Measurements from ENCODE around the gene SHOC2.
A peak's percentile ranks its signal among the peaks of the same experiment; 100 is the strongest.

Gene SHOC2

GRCh38 chr10:110919349-110919931, at the start of gene SHOC2:
SHOC2 (plus strand) TSS chr10:110919604; CDS start chr10:110964359, 44,755 bp downstream.
- H3K36me3 ChIP-seq (ENCODE audit: control insufficient read depth in 1 of 2, insufficient read depth in 2 of 2, low read length in 2 of 2): peaks cover 0 to 6% of the 10 kb centered on the region in 2 donors
- peaks cover 16 to 30% of the 10 kb centered on the region in 2 donors for H3K4me1 ChIP-seq (ENCODE audit: control insufficient read depth in 1 of 2, insufficient read depth in 2 of 2, low read length in 2 of 2)
- H3K27ac ChIP-seq (ENCODE audit: low read length): peak within 1 kb of the TSS; percentile 98
- H3K4me3 ChIP-seq (ENCODE audit: low read depth in 1 of 2, low read length in 2 of 2): peak within 1 kb of the TSS; percentile 80 to 97
- no peaks in the 10 kb centered on the region for H3K27me3 ChIP-seq (ENCODE audit: low read depth, low read length)
- H3K9me3 ChIP-seq (ENCODE audit: control insufficient read depth in 1 of 2, low read length in 2 of 2): no peaks in the 10 kb centered on the region

GRCh38 chr10:110870823-110871297, 48.5 kb upstream of the SHOC2 start:
- Histone ChIP-seq H3K4me3 (ENCODE audit: low read depth in 1 of 2, low read length in 2 of 2) (peak overlapping the region; percentile 71 to 94), H3K36me3 (ENCODE audit: control insufficient read depth in 1 of 2, insufficient read depth in 2 of 2, low read length in 2 of 2) (no peaks in the 10 kb centered on the region), H3K27ac (ENCODE audit: low read length) (peak overlapping the region; percentile 97), H3K9me3 (ENCODE audit: control insufficient read depth in 1 of 2, low read length in 2 of 2) (no peaks in the 10 kb centered on the region), H3K27me3 (ENCODE audit: low read depth, low read length) (no peaks in the 10 kb centered on the region), H3K4me1 (ENCODE audit: control insufficient read depth in 1 of 2, insufficient read depth in 2 of 2, low read length in 2 of 2) (peaks cover 17 to 24% of the 10 kb centered on the region in 2 donors)

GRCh38 chr10:110871298-110872084, 47.9 kb upstream of the SHOC2 start, which contains the start of gene PDCD4:
PDCD4 (plus strand) TSS chr10:110871928; CDS start chr10:110876028, 4,100 bp downstream.
- Histone ChIP-seq H3K4me1 (ENCODE audit: control insufficient read depth in 1 of 2, insufficient read depth in 2 of 2, low read length in 2 of 2) (peaks cover 10 to 24% of the 10 kb centered on the region in 2 donors), H3K27me3 (ENCODE audit: low read depth, low read length) (no peaks in the 10 kb centered on the region), H3K36me3 (ENCODE audit: control insufficient read depth in 1 of 2, insufficient read depth in 2 of 2, low read length in 2 of 2) (no peaks in the 10 kb centered on the region)

GRCh38 chr10:110872145-110872983, 47.0 kb upstream of the SHOC2 start:
- Histone ChIP-seq H3K4me3 (ENCODE audit: low read depth in 1 of 2, low read length in 2 of 2) (peak overlapping the region; percentile 71 to 94), H3K27ac (ENCODE audit: low read length) (peak overlapping the region; percentile 97), H3K4me1 (ENCODE audit: control insufficient read depth in 1 of 2, insufficient read depth in 2 of 2, low read length in 2 of 2) (peaks cover 7 to 24% of the 10 kb centered on the region in 2 donors), H3K9me3 (ENCODE audit: control insufficient read depth in 1 of 2, low read length in 2 of 2) (no peaks in the 10 kb centered on the region), H3K36me3 (ENCODE audit: control insufficient read depth in 1 of 2, insufficient read depth in 2 of 2, low read length in 2 of 2) (peaks cover 0 to 4% of the 10 kb centered on the region in 2 donors), H3K27me3 (ENCODE audit: low read depth, low read length) (no peaks in the 10 kb centered on the region)

More at GRCh38 chr10:110871298-110872084, 47.9 kb upstream of the SHOC2 start, which contains the start of gene PDCD4:
- H3K9me3 ChIP-seq (ENCODE audit: control insufficient read depth in 1 of 2, low read length in 2 of 2): no peaks in the 10 kb centered on the region
- peak within 1 kb of the TSS; percentile 71 to 94 for H3K4me3 ChIP-seq (ENCODE audit: low read depth in 1 of 2, low read length in 2 of 2)
- H3K27ac ChIP-seq (ENCODE audit: low read length): peak within 1 kb of the TSS; percentile 97

- Histone ChIP-seq H3K4me1 (ENCODE audit: control insufficient read depth in 1 of 2, insufficient read depth in 2 of 2, low read length in 2 of 2) (peaks cover 7 to 24% of the 10 kb centered on the region in 2 donors), H3K27me3 (ENCODE audit: low read depth, low read length) (no peaks in the 10 kb centered on the region), H3K27ac (ENCODE audit: low read length) (peak overlapping the region; percentile 97), H3K9me3 (ENCODE audit: control insufficient read depth in 1 of 2, low read length in 2 of 2) (no peaks in the 10 kb centered on the region), H3K36me3 (ENCODE audit: control insufficient read depth in 1 of 2, insufficient read depth in 2 of 2, low read length in 2 of 2) (peaks cover 4 to 7% of the 10 kb centered on the region in 2 donors), H3K4me3 (ENCODE audit: low read depth in 1 of 2, low read length in 2 of 2) (peak overlapping the region; percentile 71 to 94)
These were observed 46.1 kb upstream of the SHOC2 start for GRCh38 chr10:110872984-110873923.

- Histone ChIP-seq H3K4me1 (ENCODE audit: control insufficient read depth in 1 of 2, insufficient read depth in 2 of 2, low read length in 2 of 2) (peaks cover 7 to 24% of the 10 kb centered on the region in 2 donors), H3K27me3 (ENCODE audit: low read depth, low read length) (no peaks in the 10 kb centered on the region), H3K27ac (ENCODE audit: low read length) (peak overlapping the region; percentile 97), H3K4me3 (ENCODE audit: low read depth in 1 of 2, low read length in 2 of 2) (peak overlapping the region; percentile 71 to 94), H3K9me3 (ENCODE audit: control insufficient read depth in 1 of 2, low read length in 2 of 2) (no peaks in the 10 kb centered on the region), H3K36me3 (ENCODE audit: control insufficient read depth in 1 of 2, insufficient read depth in 2 of 2, low read length in 2 of 2) (peaks cover 4 to 12% of the 10 kb centered on the region in 2 donors)
These were observed 45.5 kb upstream of the SHOC2 start for GRCh38 chr10:110873951-110874350.

GRCh38 chr10:110876000-110876399, 43.4 kb upstream of the SHOC2 start:
- H3K27me3 ChIP-seq (ENCODE audit: low read depth, low read length): no peaks in the 10 kb centered on the region
- H3K4me1 ChIP-seq (ENCODE audit: control insufficient read depth in 1 of 2, insufficient read depth in 2 of 2, low read length in 2 of 2): peaks cover 6 to 19% of the 10 kb centered on the region in 2 donors
- H3K36me3 ChIP-seq (ENCODE audit: control insufficient read depth in 1 of 2, insufficient read depth in 2 of 2, low read length in 2 of 2): peaks cover 4 to 19% of the 10 kb centered on the region in 2 donors
- no peaks in the 10 kb centered on the region for H3K9me3 ChIP-seq (ENCODE audit: control insufficient read depth in 1 of 2, low read length in 2 of 2)
- no peak overlapping the region for H3K4me3 ChIP-seq (ENCODE audit: low read depth in 1 of 2, low read length in 2 of 2)
- H3K27ac ChIP-seq (ENCODE audit: low read length): no peak overlapping the region

- Histone ChIP-seq H3K27ac (ENCODE audit: low read length) (no peak overlapping the region), H3K9me3 (ENCODE audit: control insufficient read depth in 1 of 2, low read length in 2 of 2) (no peaks in the 10 kb centered on the region), H3K4me3 (ENCODE audit: low read depth in 1 of 2, low read length in 2 of 2) (no peak overlapping the region), H3K27me3 (ENCODE audit: low read depth, low read length) (no peaks in the 10 kb centered on the region), H3K4me1 (ENCODE audit: control insufficient read depth in 1 of 2, insufficient read depth in 2 of 2, low read length in 2 of 2) (peaks cover 4 to 17% of the 10 kb centered on the region in 2 donors), H3K36me3 (ENCODE audit: control insufficient read depth in 1 of 2, insufficient read depth in 2 of 2, low read length in 2 of 2) (peaks cover 4 to 19% of the 10 kb centered on the region in 2 donors)
These were observed 42.6 kb upstream of the SHOC2 start for GRCh38 chr10:110876788-110877187.

GRCh38 chr10:110880012-110880411, 39.4 kb upstream of the SHOC2 start:
- H3K27ac ChIP-seq (ENCODE audit: low read length): no peak overlapping the region
- H3K9me3 ChIP-seq (ENCODE audit: control insufficient read depth in 1 of 2, low read length in 2 of 2): no peaks in the 10 kb centered on the region
- peaks cover 0 to 24% of the 10 kb centered on the region in 2 donors for H3K4me1 ChIP-seq (ENCODE audit: control insufficient read depth in 1 of 2, insufficient read depth in 2 of 2, low read length in 2 of 2)
- no peaks in the 10 kb centered on the region for H3K27me3 ChIP-seq (ENCODE audit: low read depth, low read length)
- peaks cover 7 to 36% of the 10 kb centered on the region in 2 donors for H3K36me3 ChIP-seq (ENCODE audit: control insufficient read depth in 1 of 2, insufficient read depth in 2 of 2, low read length in 2 of 2)
- no peak overlapping the region for H3K4me3 ChIP-seq (ENCODE audit: low read depth in 1 of 2, low read length in 2 of 2)

GRCh38 chr10:110881247-110881646, 38.2 kb upstream of the SHOC2 start:
- Histone ChIP-seq H3K36me3 (ENCODE audit: control insufficient read depth in 1 of 2, insufficient read depth in 2 of 2, low read length in 2 of 2) (peaks cover 8 to 41% of the 10 kb centered on the region in 2 donors), H3K27me3 (ENCODE audit: low read depth, low read length) (no peaks in the 10 kb centered on the region), H3K4me1 (ENCODE audit: control insufficient read depth in 1 of 2, insufficient read depth in 2 of 2, low read length in 2 of 2) (peaks cover 0 to 16% of the 10 kb centered on the region in 2 donors), H3K27ac (ENCODE audit: low read length) (no peak overlapping the region), H3K4me3 (ENCODE audit: low read depth in 1 of 2, low read length in 2 of 2) (no peak overlapping the region), H3K9me3 (ENCODE audit: control insufficient read depth in 1 of 2, low read length in 2 of 2) (no peaks in the 10 kb centered on the region)
